ENCODE results near the gene PCIF1. TPM values are rescaled to one million over a fixed set of nuclear protein-coding genes. Genes with fewer than 3 reads are reported as not detected.

PCIF1 gene
- total RNA-seq, 4 donors from 2014 or later = 34.5 to 63.2 (median 41.3) TPM

- TF ChIP-seq CTCF (IDR thresholded peaks at IDR 0.05) (peak in 1 of 3 donors; percentile 7), POLR2A (IDR thresholded peaks at IDR 0.05) (no peak)
- no peak for DNase-seq (ENCODE audit: low spot score in 2 of 2)
- intact Hi-C loops (cut with DNase I; ENCODE audit: low total_unique reads) = no loop called here
- WGBS, 2 donors = 89 to 90% methylated on average over 12 of the region's 12 CpGs
- no peak overlapping the region for H3K4me3 ChIP-seq (ENCODE audit: low read depth, poor library complexity, severe bottlenecking)
Observed at GRCh38 chr20:45909336-45909808, 25.1 kb upstream of the PCIF1 start.

GRCh38 chr20:45909817-45910669, 24.4 kb upstream of the PCIF1 start:
- TF ChIP-seq CTCF (IDR thresholded peaks at IDR 0.05) (no peak), POLR2A (IDR thresholded peaks at IDR 0.05) (no peak)
- no peak overlapping the region for H3K4me3 ChIP-seq (ENCODE audit: low read depth, poor library complexity, severe bottlenecking)
- intact Hi-C loops (cut with DNase I; ENCODE audit: low total_unique reads) = no loop called here
- WGBS, 2 donors = 83 to 85% methylated on average over 21 of the region's 22 CpGs
- DNase-seq (ENCODE audit: low spot score in 2 of 2) = no peak

GRCh38 chr20:45910670-45911485, 23.6 kb upstream of the PCIF1 start:
- peak; percentile 99 to 100 for DNase-seq (ENCODE audit: low spot score in 2 of 2)
- TF ChIP-seq POLR2A (IDR thresholded peaks at IDR 0.05) (no peak), CTCF (IDR thresholded peaks at IDR 0.05) (no peak)
- 2 to 3% methylated on average over 39 to 41 of the region's 43 CpGs for WGBS, 2 donors
- H3K4me3 ChIP-seq (ENCODE audit: low read depth, poor library complexity, severe bottlenecking) = peak overlapping the region; percentile 33
- intact Hi-C loops (cut with DNase I; ENCODE audit: low total_unique reads) = no loop called here

- H3K4me3 ChIP-seq (ENCODE audit: low read depth, poor library complexity, severe bottlenecking) = peak within 1 kb of the TSS; percentile 33
- no peak for TF ChIP-seq POLR2A (IDR thresholded peaks at IDR 0.05)
- TF ChIP-seq CTCF (IDR thresholded peaks at IDR 0.05) = no peak
- DNase-seq (ENCODE audit: low spot score in 2 of 2) = peak; percentile 72 to 94
- whole genome bisulfite sequencing, 2 donors = 1% methylated on average over 43 to 55 of the region's 58 CpGs
- intact Hi-C loops (cut with DNase I; ENCODE audit: low total_unique reads) = no loop called here
Observed at GRCh38 chr20:45911486-45912343, 22.8 kb upstream of the PCIF1 start, which contains the start of gene PLTP. TSS of gene PLTP (minus strand) at chr20:45912155. CDS start at chr20:45911452, 703 bp downstream.

GRCh38 chr20:45912344-45912682, 22.2 kb upstream of the PCIF1 start:
- no peak for TF ChIP-seq POLR2A (IDR thresholded peaks at IDR 0.05)
- no peak for TF ChIP-seq CTCF (IDR thresholded peaks at IDR 0.05)
- DNase-seq (ENCODE audit: low spot score in 2 of 2) = no peak
- intact Hi-C loops (cut with DNase I; ENCODE audit: low total_unique reads) = no loop called here
- no peak overlapping the region for H3K4me3 ChIP-seq (ENCODE audit: low read depth, poor library complexity, severe bottlenecking)
- WGBS, 2 donors = 19 to 25% methylated on average over 4 of the region's 4 CpGs
